ENCODE results near the gene AGER. TPM values are rescaled to one million over a fixed set of nuclear protein-coding genes. Genes with fewer than 3 reads are reported as not detected.

AGER gene
- polyA plus RNA-seq, 1 experiment: 2.4 TPM

DNA sequence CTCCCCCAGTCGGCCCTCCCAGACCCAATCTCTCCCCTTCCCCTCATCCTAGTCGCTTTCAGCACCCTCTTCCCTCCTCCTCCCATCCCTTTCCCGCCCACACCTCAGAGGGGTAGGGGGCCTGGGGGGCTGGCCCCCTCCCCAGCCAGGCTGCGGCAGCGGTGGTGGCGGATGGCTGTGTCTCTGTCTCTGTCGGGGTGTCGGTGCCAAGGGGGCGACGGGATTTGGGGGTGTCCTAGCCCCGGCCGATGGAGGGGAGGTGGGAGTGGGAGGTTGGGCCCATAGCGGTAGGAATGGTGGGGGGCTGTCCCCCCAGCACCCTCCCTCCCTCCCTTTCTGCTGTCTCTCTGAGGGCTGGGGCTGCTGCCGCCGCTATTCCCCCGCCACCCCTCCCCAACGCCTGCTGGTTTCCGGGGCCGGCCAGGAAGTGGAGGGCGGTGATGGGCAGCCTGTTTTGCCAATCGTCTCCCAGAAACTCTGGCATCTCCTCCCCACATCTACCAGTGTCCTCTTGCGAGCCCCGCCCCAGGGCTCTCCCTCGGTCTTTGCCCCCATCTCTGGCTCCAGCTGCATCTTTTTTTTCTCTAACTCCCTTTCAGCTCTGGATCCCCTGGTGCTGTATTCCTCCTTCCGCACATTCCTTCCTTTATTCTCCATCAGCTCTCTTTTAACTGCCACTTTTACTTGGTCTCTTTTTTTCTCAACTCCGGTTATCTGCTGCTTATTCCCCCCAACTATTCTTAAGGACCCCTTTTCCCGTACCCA, 8.2 kb downstream of the AGER start, which contains the start of gene AGPAT1:
AGPAT1 (minus strand) TSS at position 374 of the 765 bp plus-strand sequence. CDS start 4,588 bp downstream, outside the sequence.
- H3K27ac ChIP-seq (ENCODE audit: low read depth, low read length): peak within 1 kb of the TSS; percentile 99
- TF ChIP-seq, protein P1, sequence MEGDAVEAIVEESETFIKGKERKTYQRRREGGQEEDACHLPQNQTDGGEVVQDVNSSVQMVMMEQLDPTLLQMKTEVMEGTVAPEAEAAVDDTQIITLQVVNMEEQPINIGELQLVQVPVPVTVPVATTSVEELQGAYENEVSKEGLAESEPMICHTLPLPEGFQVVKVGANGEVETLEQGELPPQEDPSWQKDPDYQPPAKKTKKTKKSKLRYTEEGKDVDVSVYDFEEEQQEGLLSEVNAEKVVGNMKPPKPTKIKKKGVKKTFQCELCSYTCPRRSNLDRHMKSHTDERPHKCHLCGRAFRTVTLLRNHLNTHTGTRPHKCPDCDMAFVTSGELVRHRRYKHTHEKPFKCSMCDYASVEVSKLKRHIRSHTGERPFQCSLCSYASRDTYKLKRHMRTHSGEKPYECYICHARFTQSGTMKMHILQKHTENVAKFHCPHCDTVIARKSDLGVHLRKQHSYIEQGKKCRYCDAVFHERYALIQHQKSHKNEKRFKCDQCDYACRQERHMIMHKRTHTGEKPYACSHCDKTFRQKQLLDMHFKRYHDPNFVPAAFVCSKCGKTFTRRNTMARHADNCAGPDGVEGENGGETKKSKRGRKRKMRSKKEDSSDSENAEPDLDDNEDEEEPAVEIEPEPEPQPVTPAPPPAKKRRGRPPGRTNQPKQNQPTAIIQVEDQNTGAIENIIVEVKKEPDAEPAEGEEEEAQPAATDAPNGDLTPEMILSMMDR (IDR thresholded peaks at IDR 0.05; ENCODE audit: low read depth, low read length): no peak
- H3K4me3 ChIP-seq (ENCODE audit: low read depth, low read length): peak within 1 kb of the TSS; percentile 97
- CTCF ChIA-PET: interaction anchor here (0.7 to 1.4 kb wide), 2 partner anchors 20 to 57 kb away, joined by 6 read pairs; no protein-coding TSS in a partner anchor
- H3K9me3 ChIP-seq (ENCODE audit: control insufficient read depth, insufficient read depth, low read length): peaks cover 3% of the 10 kb centered on the region; the same call in 1 of the 2 replicates
- peak; percentile 96 for DNase-seq (ENCODE audit: low read depth, low spot score)
- H3K27me3 ChIP-seq (ENCODE audit: control insufficient read depth, insufficient read depth, low read length): no peaks in the 10 kb centered on the region
- POLR2A ChIA-PET: interaction anchor here (0.6 to 0.9 kb wide), 3 partner anchors 17 to 206 kb away, joined by 3 to 5 read pairs (median 3); partner anchors contain the start of gene ATF6B

DNA sequence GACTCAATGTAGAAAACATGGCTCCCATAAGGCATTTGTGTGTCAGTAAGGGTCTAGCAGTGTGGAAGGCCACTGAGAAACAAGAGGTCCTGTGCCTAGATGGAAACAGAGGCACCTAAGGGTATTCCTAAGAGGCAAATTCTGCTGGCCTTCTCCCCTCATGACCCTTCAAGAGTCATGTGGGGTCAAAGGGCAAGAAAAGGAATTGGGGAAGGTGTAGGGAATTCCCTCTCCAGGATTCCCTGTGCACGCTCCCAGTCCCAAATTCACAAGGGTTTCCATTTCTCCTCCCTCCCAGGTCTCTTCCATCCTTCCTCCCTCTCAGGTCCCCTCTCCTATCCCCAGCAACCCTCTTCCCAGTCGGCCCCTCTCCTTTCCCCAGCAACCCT, 8.7 kb downstream of the AGER start:
- ChIA-PET CTCF (no interaction called here), POLR2A (no interaction called here)
- Histone ChIP-seq H3K4me3 (ENCODE audit: low read depth, low read length) (peak overlapping the region; percentile 97), H3K9me3 (ENCODE audit: control insufficient read depth, insufficient read depth, low read length) (peaks cover 3% of the 10 kb centered on the region; the same call in 1 of the 2 replicates), H3K27ac (ENCODE audit: low read depth, low read length) (no peak overlapping the region), H3K27me3 (ENCODE audit: control insufficient read depth, insufficient read depth, low read length) (no peaks in the 10 kb centered on the region)
- DNase-seq (ENCODE audit: low read depth, low spot score): no peak
- TF ChIP-seq, protein P1 (IDR thresholded peaks at IDR 0.05; ENCODE audit: low read depth, low read length): no peak

DNA sequence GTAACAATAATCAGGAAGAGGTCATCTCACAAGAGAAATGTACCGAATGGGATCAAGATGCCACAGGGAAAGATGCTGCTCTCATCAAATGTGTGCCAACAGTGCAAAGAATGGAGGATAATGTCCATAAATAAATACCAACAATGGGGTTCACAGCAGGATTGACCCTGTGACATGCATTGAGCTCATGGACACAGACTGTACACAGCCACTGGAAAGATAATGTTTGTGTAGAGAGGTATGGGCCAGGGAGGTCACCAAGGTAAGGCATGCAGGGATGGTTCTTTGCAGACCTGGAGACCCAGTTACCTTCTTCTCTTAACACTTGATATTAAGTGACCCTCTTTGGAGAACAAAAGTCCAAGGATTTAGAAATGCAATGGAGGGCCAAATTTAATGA, 9.6 kb downstream of the AGER start:
- no peak for DNase-seq (ENCODE audit: low read depth, low spot score)
- POLR2A ChIA-PET: no interaction called here

GRCh38 chr6:32173051-32173727, 10.9 kb downstream of the AGER start:
- DNase-seq (ENCODE audit: low read depth, low spot score): no peak

More for the DNA sequence above, 9.6 kb downstream of the AGER start:
- H3K27ac ChIP-seq (ENCODE audit: low read depth, low read length): no peak overlapping the region
- H3K9me3 ChIP-seq (ENCODE audit: control insufficient read depth, insufficient read depth, low read length): peaks cover 3% of the 10 kb centered on the region; the same call in 1 of the 2 replicates
- no peak overlapping the region for H3K4me3 ChIP-seq (ENCODE audit: low read depth, low read length)
- CTCF ChIA-PET: interaction anchor here (1.3 kb wide), 1 partner anchor 56 kb away, joined by 4 read pairs; no protein-coding TSS in a partner anchor
- H3K27me3 ChIP-seq (ENCODE audit: control insufficient read depth, insufficient read depth, low read length): no peaks in the 10 kb centered on the region
- TF ChIP-seq, protein P1 (IDR thresholded peaks at IDR 0.05; ENCODE audit: low read depth, low read length): no peak

More at GRCh38 chr6:32173051-32173727, 10.9 kb downstream of the AGER start:
- TF ChIP-seq, protein P1 (IDR thresholded peaks at IDR 0.05; ENCODE audit: low read depth, low read length): no peak
- Histone ChIP-seq H3K9me3 (ENCODE audit: control insufficient read depth, insufficient read depth, low read length) (peaks cover 3% of the 10 kb centered on the region; the same call in 1 of the 2 replicates), H3K27ac (ENCODE audit: low read depth, low read length) (peak overlapping the region; percentile 11), H3K4me3 (ENCODE audit: low read depth, low read length) (no peak overlapping the region), H3K27me3 (ENCODE audit: control insufficient read depth, insufficient read depth, low read length) (no peaks in the 10 kb centered on the region)
- CTCF ChIA-PET: interaction anchor here (1.3 kb wide), 1 partner anchor 55 kb away, joined by 4 read pairs; no protein-coding TSS in a partner anchor
- POLR2A ChIA-PET: interaction anchor here (0.9 kb wide), 1 partner anchor 8 kb away, joined by 8 read pairs; no protein-coding TSS in a partner anchor
